Neural progenitor cell (in vitro differentiated cells): ENCODE results near the gene NEUROG3. TPM values are rescaled to one million over a fixed set of nuclear protein-coding genes. Genes with fewer than 3 reads are reported as not detected.

ENCODE experiments used
- DNase-seq: peaks from one replicate; pipeline ENCODE4 v3.0.0-alpha.2; 2016; ENCODE audit warnings: low spot score
- H2AFZ ChIP-seq: fragments of 200-600 bp; sonication (generic); replicated peaks from 2 replicates; pipeline ENCODE4 v1.6.1; 2016; ENCODE audit warnings: antibody characterized with exemption
- H3F3A ChIP-seq: fragments of 200-600 bp; sonication (generic); 2 replicates; pipeline ENCODE4 v1.6.1; 2016; ENCODE audit warnings: antibody characterized with exemption, low read depth
- H3K27ac ChIP-seq: fragments of 200-600 bp; sonication (generic); 2 replicates; pipeline ENCODE4 v1.5.1; 2016; ENCODE audit warnings: mild to moderate bottlenecking
- H3K27me3 ChIP-seq: fragments of 200-600 bp; sonication (generic); 2 replicates; pipeline ENCODE4 v1.6.1; 2016; ENCODE audit warnings: mild to moderate bottlenecking, moderate library complexity
- H3K36me3 ChIP-seq: fragments of 200-600 bp; sonication (generic); 2 replicates; pipeline ENCODE4 v1.5.1; 2016
- H3K4me1 ChIP-seq: fragments of 200-600 bp; sonication (generic); 2 replicates; pipeline ENCODE4 v1.6.1; 2016; ENCODE audit warnings: mixed run types
- H3K4me2 ChIP-seq: fragments of 200-600 bp; sonication (generic); 2 replicates; pipeline ENCODE4 v1.6.1; 2016
- H3K4me3 ChIP-seq: fragments of 200-600 bp; sonication (generic); 2 replicates; pipeline ENCODE4 v1.5.1; 2016
- H3K79me2 ChIP-seq: fragments of 200-600 bp; sonication (generic); 2 replicates; pipeline ENCODE4 v1.6.1; 2016; ENCODE audit warnings: low read depth
- H3K9ac ChIP-seq: fragments of 200-600 bp; sonication (generic); 2 replicates; pipeline ENCODE4 v1.6.1; 2016
- H3K9me3 ChIP-seq: fragments of 200-600 bp; sonication (generic); 2 replicates; pipeline ENCODE4 v1.5.1; 2016; ENCODE audit warnings: low read depth
- H4K20me1 ChIP-seq: fragments of 200-600 bp; sonication (generic); 2 replicates; pipeline ENCODE4 v1.6.1; 2016; ENCODE audit warnings: low read depth
- H3K27ac Mint-ChIP-seq: 3 replicates; pipeline ENCODE4 v1.8.0; 2021; ENCODE audit warnings: mixed read lengths
- H3K27me3 Mint-ChIP-seq: 2 replicates; pipeline ENCODE4 v1.8.0; 2022; ENCODE audit warnings: low read depth, mild to moderate bottlenecking, inconsistent platforms, moderate library complexity, mixed read lengths; ENCODE audit not compliant: insufficient read depth
- H3K36me3 Mint-ChIP-seq: 3 replicates; pipeline ENCODE4 v1.8.0; 2021; ENCODE audit warnings: mixed read lengths
- H3K4me1 Mint-ChIP-seq: 3 replicates; pipeline ENCODE4 v1.8.0; 2021; ENCODE audit warnings: mixed read lengths
- H3K4me3 Mint-ChIP-seq: 3 replicates; pipeline ENCODE4 v1.8.0; 2021; ENCODE audit warnings: mild to moderate bottlenecking, moderate library complexity, mixed read lengths
- H3K9me3 Mint-ChIP-seq: 3 replicates; pipeline ENCODE4 v1.8.0; 2020; ENCODE audit warnings: mixed read lengths
- CTCF ChIP-seq: fragments of 200-600 bp; sonication (generic); IDR thresholded peaks from 2 replicates; pipeline ENCODE4 v1.5.1; 2017; ENCODE audit warnings: antibody characterized with exemption, mild to moderate bottlenecking
- EZH2 ChIP-seq: fragments of 200-600 bp; sonication (generic); IDR thresholded peaks from 2 replicates; pipeline ENCODE4 v1.6.1; 2017; ENCODE audit warnings: antibody characterized with exemption, mild to moderate bottlenecking, moderate library complexity
- EZH2phosphoT487 ChIP-seq: fragments of 200-600 bp; sonication (generic); IDR thresholded peaks from 2 replicates; pipeline ENCODE4 v1.6.1; 2017; ENCODE audit warnings: antibody characterized with exemption
- total RNA-seq: library from RNA; depleted of rRNA; stranded (reverse); fragments of >200 nt; gene quantifications from 2 replicates; pipeline ENCODE4 v1.2.3, GENCODE V29; 2015; ENCODE audit warnings: low replicate concordance

Gene NEUROG3
- total RNA-seq, 1 donor from 2014 or later: not detected

GRCh38 chr10:69549959-69550358 is 23.3 kb downstream of the NEUROG3 start:
- peaks cover 37% of the 10 kb centered on the region for H3K9me3 Mint-ChIP-seq
- Histone ChIP-seq H3K9ac (no peak overlapping the region), H3K27me3 (peaks cover 61% of the 10 kb centered on the region), H4K20me1 (no peaks in the 10 kb centered on the region), H3K4me1 (no peaks in the 10 kb centered on the region), H3F3A (no peaks in the 10 kb centered on the region), H3K9me3 (peaks cover 10% of the 10 kb centered on the region), H3K4me2 (no peak overlapping the region), H3K4me3 (no peak overlapping the region), H3K79me2 (no peaks in the 10 kb centered on the region), H3K27ac (no peak overlapping the region), H3K36me3 (no peaks in the 10 kb centered on the region), H2AFZ (no peak overlapping the region)
- H3K27me3 Mint-ChIP-seq: peaks cover 13% of the 10 kb centered on the region
- no peak overlapping the region for H3K4me3 Mint-ChIP-seq
- no peak for TF ChIP-seq EZH2
- TF ChIP-seq CTCF: no peak
- no peak for TF ChIP-seq EZH2phosphoT487
- H3K4me1 Mint-ChIP-seq: no peaks in the 10 kb centered on the region
- no peak for DNase-seq
- H3K27ac Mint-ChIP-seq: no peak overlapping the region
- no peaks in the 10 kb centered on the region for H3K36me3 Mint-ChIP-seq

- Histone ChIP-seq H3K27me3 (peaks cover 84% of the 10 kb centered on the region), H3K36me3 (no peaks in the 10 kb centered on the region), H3K9ac (no peak overlapping the region), H3K27ac (no peak overlapping the region), H4K20me1 (peaks cover 8% of the 10 kb centered on the region), H3K4me1 (peaks cover 15% of the 10 kb centered on the region), H2AFZ (no peak overlapping the region), H3K4me2 (no peak overlapping the region), H3K4me3 (no peak overlapping the region), H3F3A (peaks cover 17% of the 10 kb centered on the region), H3K79me2 (no peaks in the 10 kb centered on the region), H3K9me3 (peaks cover 12% of the 10 kb centered on the region)
- H3K9me3 Mint-ChIP-seq: peaks cover 53% of the 10 kb centered on the region
- DNase-seq: no peak
- H3K4me3 Mint-ChIP-seq: no peak overlapping the region
- no peak for TF ChIP-seq EZH2phosphoT487
- TF ChIP-seq CTCF: no peak
- no peak for TF ChIP-seq EZH2
- no peak overlapping the region for H3K27ac Mint-ChIP-seq
- peaks cover 14% of the 10 kb centered on the region for H3K4me1 Mint-ChIP-seq
- H3K27me3 Mint-ChIP-seq: peaks cover 37% of the 10 kb centered on the region
- peaks cover 9% of the 10 kb centered on the region for H3K36me3 Mint-ChIP-seq
Measured at GRCh38 chr10:69541463-69541862, 31.8 kb downstream of the NEUROG3 start.

- peaks cover 82% of the 10 kb centered on the region for H3K27me3 ChIP-seq
- H2AFZ ChIP-seq: no peak overlapping the region
- H3K27ac ChIP-seq: no peak overlapping the region
- peaks cover 12% of the 10 kb centered on the region for H3K9me3 ChIP-seq
- DNase-seq: no peak
- H3K9ac ChIP-seq: no peak overlapping the region
- no peaks in the 10 kb centered on the region for H4K20me1 ChIP-seq
- H3K36me3 ChIP-seq: no peaks in the 10 kb centered on the region
- TF ChIP-seq CTCF (no peak), EZH2 (no peak), EZH2phosphoT487 (no peak)
- no peaks in the 10 kb centered on the region for H3K79me2 ChIP-seq
- peaks cover 8% of the 10 kb centered on the region for H3F3A ChIP-seq
- H3K4me2 ChIP-seq: no peak overlapping the region
- Mint-ChIP-seq H3K9me3 (peaks cover 46% of the 10 kb centered on the region), H3K4me3 (no peak overlapping the region), H3K27ac (no peak overlapping the region), H3K36me3 (peaks cover 9% of the 10 kb centered on the region), H3K4me1 (peaks cover 4% of the 10 kb centered on the region), H3K27me3 (peaks cover 30% of the 10 kb centered on the region)
- H3K4me3 ChIP-seq: no peak overlapping the region
- H3K4me1 ChIP-seq: peaks cover 4% of the 10 kb centered on the region
Measured at GRCh38 chr10:69538461-69538860, 34.8 kb downstream of the NEUROG3 start.
